Stimulated activated CD4-positive, alpha-beta T cell treated with anti-CD3 and anti-CD28 coated beads, Interleukin-2, amount 100 ng/mL, for 24 hours (primary cell): ENCODE measurements around the gene PSMA3.
A peak's percentile ranks its signal among the peaks of the same experiment; 100 is the strongest.
"Not testable (repeated sequence)": the region's sequence is repeated elsewhere in the genome, so short reads cannot be mapped to it uniquely, and the experiment has no call there.

Experiments used
- DNase-seq, 2 donors: peaks; one replicate each; pipeline ENCODE4 v3.0.0-alpha.2; 2020

The PSMA3 gene

GRCh38 chr14:58244556-58245387 is at the start of gene PSMA3:
Gene PSMA3, plus strand, starts transcription at chr14:58244843. Its CDS starts 78 bp downstream, at chr14:58244921.
- DNase-seq: peak; percentile 97 to 98

- DNase-seq: no peak
Observed at GRCh38 chr14:58196198-58196597, 48.4 kb upstream of the PSMA3 start.

- no peak for DNase-seq
Observed at GRCh38 chr14:58198086-58198485, 46.6 kb upstream of the PSMA3 start.

- peak; percentile 90 to 92 for DNase-seq
Observed at GRCh38 chr14:58199726-58200479, 44.7 kb upstream of the PSMA3 start, which contains the start of gene ACTR10. Gene ACTR10, plus strand, starts transcription at chr14:58200149. Its CDS starts 69 bp downstream, at chr14:58200218.

GRCh38 chr14:58200480-58200841 is 44.2 kb upstream of the PSMA3 start:
- DNase-seq: no peak

- no peak for DNase-seq
Observed at GRCh38 chr14:58200846-58201245, 43.8 kb upstream of the PSMA3 start.

GRCh38 chr14:58213176-58213575 is 31.5 kb upstream of the PSMA3 start:
- no peak for DNase-seq

GRCh38 chr14:58215191-58215914 is 29.3 kb upstream of the PSMA3 start:
- no peak for DNase-seq

- no peak for DNase-seq
Observed at GRCh38 chr14:58216544-58216943, 28.1 kb upstream of the PSMA3 start.

GRCh38 chr14:58227096-58227819 is 17.4 kb upstream of the PSMA3 start:
- no peak for DNase-seq

- peak in 1 of 2 donors; percentile 15 for DNase-seq
Observed at GRCh38 chr14:58238252-58239243, 6.1 kb upstream of the PSMA3 start.

- DNase-seq: peak; percentile 85 to 87
Observed at GRCh38 chr14:58239244-58240195, 5.1 kb upstream of the PSMA3 start.

- DNase-seq: no peak
Observed at GRCh38 chr14:58243790-58244555, 670 bp upstream of the PSMA3 start.

GRCh38 chr14:58245562-58245961 is 919 bp downstream of the PSMA3 start:
- no peak for DNase-seq

GRCh38 chr14:58249611-58250010 is 5.0 kb downstream of the PSMA3 start:
- no peak for DNase-seq

GRCh38 chr14:58258156-58258555 is 13.5 kb downstream of the PSMA3 start:
- no peak for DNase-seq

GRCh38 chr14:58262005-58262404 is 17.4 kb downstream of the PSMA3 start:
- not testable (repeated sequence) for DNase-seq

GRCh38 chr14:58265401-58265800 is 20.8 kb downstream of the PSMA3 start:
- no peak for DNase-seq

GRCh38 chr14:58270628-58271027 is 26.0 kb downstream of the PSMA3 start:
- DNase-seq: no peak
